HG03558 (cell line): ENCODE results near the gene BLMH.

Experiments
- ATAC-seq: cut with Tn5 transposase; IDR thresholded peaks from one replicate; pipeline ENCODE4 v1.9.1; 2021; ENCODE audit warnings: moderate number of reproducible peaks; ENCODE audit not compliant: unreplicated experiment; ENCODE audit errors: extremely low read depth

BLMH gene

DNA sequence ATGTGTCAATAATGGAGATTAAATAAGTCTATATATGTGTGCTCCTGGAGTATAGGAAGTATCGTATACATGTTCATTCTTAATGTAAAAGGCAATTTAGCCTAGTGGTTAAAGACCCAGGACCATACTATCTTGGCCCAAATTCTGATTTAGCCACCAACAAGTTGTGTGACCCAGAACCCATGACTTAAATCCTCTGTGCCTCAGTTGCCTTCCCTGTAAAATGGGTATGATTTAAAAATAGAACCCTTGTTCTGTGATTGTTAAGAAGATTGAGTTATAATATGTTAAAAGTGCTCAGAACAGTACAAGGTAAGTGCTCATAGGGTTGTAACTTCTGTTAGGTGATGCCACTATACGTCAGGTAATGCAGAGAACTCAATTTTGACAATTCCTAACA is 18.8 kb upstream of the BLMH start:
- ATAC-seq, result no peak

DNA sequence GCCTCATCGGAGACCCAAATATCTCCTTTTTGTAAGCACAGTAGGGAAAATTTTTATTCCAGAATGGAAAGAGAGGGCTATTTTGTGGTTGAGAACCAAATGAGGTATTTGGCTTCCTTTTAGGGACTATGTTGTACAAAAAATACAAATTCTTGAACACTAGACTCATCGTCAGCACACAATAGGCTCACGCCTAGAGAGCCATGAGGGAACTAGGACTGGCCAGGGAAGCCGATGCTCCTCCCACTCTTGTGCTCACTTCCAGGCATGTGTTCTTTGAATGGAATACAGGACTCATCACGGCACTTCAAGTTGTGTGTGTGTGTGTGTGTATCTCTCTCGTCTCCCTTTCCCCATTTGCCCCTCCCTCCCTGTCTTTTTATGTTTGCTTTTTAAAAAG is 17.8 kb upstream of the BLMH start:
- no peak for ATAC-seq

DNA sequence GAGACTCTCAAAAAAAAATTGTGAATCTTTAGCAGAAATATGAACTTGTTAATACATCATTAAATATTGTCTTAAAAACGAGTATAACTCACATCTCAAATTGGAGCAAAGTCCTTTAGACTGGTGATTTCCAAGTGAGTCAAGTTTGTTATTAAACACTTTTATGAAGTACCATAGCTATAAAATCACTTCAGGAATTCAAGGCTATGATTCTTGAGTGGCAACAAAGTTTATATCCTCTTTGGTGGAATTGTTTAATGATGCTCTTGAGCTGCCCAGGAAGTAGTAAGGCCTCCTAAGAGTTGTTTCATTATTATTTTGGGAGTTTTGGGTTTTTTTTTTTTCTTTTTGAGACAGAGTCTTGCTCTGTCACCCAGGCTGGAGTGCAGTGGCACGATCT is 16.7 kb upstream of the BLMH start:
- no peak for ATAC-seq

DNA sequence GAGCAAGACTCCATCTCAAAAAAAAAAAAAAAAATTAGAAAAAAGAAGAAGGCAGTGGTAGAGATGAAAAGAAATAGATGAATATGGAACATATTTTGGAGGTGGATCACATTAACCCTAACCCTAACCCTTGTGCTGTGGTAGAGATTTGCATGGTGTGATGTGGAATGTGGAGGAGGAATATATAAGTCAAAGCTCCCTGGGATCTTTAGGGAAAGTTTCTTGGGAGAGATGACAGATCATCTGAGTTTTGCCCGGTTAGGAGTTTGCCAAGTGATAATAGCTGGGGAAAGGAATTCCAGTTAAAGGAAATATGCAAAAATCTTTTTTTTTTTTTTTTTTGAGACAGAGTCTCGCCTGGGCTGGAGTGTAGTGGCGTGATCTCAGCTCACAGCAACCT is 13.0 kb upstream of the BLMH start:
- ATAC-seq, result no peak

DNA sequence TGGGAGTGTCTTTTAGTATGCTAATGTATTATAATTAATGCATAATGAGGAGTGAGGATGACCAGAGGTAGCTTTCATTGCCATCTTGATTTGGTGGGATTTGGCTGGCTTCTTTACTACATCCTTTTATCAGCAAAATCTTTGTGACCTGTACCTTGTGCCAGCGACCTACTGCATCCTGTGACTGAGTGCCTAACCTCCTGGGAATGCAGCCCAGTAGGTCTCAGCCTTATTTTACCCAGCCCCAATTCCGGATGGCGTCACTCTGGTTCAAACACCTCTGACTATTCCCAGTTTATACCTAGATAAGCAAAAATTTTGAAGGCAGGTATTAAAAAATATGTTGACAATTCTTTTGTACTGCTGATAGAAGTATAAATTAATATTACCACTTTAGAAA is 10.5 kb upstream of the BLMH start:
- no peak for ATAC-seq

DNA sequence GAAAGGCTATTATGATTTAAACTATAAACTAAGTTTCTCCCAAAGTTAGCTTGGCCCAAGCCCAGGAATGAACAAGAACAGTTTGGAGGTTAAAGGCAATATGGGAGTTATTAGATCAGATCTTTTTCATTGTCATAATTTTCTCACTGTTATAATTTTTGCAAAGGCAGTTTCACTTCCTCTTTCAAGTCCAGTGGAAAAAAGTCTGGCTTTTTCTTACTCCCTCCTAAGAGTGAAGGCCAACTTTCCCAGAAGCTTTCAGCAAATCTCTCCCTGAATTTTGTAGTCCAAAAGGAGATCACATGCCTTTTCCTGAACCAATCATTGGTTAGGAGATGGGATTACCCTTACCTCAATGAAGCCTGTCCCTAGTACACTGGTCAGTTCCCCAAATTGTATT is 9.1 kb upstream of the BLMH start:
- ATAC-seq, result no peak

DNA sequence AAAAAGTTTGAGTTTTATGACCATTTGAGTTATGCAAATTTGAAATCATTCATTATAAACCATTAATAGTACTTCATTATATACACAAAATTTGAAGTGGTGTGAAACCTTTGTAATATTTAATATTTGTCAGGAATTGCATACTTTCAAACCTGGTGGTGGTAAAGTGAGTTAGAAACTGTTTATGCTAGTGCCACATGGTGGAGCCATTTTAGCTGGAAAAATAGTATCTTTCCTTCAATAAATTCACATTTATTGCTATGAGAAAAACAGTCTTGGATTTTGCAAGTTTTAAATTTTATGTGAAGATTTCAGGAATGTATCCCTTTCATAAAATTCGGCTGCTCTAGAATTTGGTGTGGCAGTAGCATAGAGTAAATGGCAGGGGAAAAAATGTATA is 7.3 kb upstream of the BLMH start:
- ATAC-seq, result no peak

DNA sequence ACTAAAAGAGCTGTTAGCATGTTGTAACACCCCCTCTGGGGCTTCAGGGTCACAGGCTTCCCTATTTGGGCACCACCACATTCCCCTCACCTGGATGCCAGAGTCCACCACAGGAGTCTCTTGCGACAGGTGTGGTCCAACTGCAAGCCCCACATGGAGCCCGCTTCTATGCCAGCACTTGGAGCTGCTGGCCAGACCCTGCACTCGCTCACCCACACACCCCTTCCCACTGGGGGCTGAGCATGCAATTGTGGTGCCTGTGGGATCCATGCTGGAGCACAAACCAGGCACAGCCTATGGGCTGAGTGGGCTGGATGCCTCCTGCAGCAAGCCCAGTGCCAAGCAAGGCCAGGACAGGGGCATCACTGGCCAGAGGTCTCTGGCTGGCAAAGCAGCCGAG is 6.0 kb upstream of the BLMH start:
- ATAC-seq, result no peak

DNA sequence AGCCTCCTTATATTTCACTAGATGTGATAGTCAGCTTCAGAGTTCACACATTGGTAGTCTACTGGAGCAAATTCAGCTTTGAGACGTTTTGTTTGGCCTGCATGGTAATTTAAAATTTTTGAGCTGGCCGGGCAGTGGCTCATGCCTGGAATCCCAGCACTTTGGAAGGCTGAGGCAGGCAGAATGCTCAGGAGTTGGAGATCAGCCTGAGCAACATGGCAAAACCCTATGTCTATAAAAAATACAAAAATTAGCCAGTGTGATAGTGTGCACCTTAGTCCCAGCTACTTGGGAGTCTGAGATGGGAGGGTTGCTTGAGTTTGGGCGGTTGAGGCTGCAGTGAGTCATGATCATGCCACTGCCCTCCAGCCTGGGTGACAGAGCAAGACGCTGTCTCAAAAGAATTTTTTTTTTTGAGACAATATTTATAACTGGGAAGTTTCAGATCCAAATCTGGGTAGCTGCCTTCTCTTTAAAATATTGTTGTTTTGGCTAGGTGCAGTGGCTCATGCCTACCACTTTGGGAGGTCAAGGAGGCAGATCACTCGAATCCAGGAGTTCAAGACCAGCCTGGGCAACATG is 4.8 kb upstream of the BLMH start:
- no peak for ATAC-seq

DNA sequence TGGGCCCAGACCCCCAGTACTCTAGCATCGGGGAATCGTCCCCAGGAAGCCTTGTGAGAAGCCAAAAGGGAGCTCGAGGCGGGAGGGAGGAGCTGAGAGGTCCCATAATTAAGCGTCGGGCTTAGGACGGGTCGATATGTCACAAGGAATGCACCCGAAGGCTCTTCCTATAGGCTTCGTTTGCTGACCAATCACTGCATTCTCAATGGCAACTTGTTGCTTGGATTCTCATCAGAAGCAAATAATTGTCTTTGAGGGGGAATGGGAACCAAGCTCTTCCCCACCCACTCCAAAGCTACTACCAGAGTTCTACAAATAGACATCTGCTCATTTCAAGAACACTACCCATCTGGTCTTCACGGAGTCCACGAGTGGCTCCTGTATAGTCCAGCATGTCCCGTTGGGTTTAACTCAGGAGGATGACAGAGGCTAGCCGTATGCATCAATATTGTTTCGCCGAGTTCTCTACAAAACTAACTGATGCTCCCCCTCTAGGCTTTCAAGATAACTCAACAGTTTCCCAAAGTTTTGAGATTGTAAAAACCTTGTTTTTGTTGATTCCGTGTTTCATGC is 628 bp upstream of the BLMH start:
- no peak for ATAC-seq

DNA sequence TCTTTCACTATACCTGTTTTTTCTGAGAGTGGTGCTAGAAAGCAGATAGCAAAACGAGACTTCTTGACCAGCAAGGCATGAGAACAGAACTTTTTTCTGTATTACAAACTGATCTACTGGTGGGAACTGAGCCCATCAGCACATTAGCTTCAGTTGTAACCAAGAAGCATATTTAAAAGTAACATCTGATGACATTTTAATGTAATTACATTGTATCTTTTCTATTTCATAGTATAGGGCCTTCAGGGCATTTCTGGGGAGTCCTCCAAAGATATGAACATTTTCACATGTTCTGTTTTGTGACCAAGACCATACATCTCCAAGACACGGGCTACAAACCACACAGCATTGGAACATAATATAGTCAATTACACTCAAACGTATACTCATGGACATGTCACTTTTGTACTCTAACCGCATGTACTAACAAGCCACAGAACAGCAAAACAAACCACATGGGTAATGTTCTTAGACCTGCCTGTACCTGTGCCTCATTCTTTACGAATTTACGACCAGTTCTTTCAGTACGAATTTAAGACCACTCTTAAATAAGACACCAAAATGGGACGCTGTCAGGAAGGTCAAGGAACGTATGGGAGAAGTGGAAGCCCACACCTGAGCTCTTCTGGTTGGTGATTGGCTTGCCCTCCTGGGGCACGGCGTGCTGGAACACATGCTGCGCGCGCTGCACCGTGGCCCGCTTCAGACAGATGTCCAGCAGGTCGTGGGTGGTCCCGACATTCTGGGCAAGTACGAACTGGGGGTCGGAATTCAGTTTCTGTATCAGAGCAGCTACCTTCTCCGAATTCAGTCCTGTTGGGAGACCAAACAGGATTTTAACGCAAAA is 825 bp downstream of the BLMH start:
- ATAC-seq, result no peak

DNA sequence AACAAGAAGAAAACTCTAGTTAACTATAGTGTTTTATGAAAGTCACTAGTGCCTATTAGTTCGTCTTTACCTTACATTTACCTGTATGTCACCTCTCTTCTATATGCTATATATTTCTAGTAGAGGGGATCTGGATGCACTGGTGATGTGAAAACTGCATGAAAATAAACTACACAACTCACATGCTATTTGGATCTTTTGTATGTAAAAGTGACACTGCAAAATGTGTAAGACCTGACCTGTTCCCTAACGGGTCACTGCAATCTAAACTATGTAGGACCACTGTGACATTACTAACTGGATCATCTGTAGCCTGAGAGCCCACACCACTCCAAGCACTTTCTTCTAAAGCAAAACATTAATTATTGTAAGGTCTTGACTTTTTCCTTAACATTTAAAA is 1.7 kb downstream of the BLMH start:
- no peak for ATAC-seq

DNA sequence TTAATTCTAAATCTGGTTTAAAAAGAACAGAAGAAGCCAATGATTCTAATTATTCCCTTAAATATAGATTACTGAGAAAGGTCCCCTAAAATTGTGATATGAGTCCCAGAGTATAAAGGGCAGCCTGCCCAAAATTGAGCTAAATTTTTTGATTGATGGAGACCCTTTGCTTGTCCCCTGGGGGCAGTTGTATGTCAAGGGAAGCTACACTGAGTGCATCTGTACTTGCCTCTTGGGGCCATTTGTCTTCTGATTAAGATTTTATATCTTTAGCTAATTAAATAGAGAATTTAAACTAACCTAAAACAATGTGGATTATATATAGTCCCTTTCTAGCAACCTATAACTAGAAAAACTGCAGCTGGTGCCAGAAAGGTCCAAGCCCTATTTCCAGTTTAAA is 12.6 kb downstream of the BLMH start:
- ATAC-seq, result no peak

DNA sequence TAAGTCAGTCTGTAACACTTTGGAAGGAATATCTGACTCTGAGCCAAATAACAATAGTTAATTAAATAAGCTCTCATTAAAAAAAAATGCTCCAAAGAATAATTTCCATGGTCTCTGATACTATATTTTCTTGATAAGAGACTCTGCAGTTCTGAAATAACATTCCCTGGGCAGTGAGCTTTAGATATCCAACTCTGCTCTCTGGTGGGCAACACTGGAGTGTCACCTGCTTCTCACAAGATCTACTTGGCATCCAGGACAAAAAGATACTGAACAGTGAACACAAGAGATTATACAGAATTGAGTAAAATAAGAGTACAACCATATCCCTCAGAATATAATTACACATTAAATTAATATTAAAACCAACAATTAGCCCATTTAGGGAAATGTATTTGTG is 13.7 kb downstream of the BLMH start:
- no peak for ATAC-seq

DNA sequence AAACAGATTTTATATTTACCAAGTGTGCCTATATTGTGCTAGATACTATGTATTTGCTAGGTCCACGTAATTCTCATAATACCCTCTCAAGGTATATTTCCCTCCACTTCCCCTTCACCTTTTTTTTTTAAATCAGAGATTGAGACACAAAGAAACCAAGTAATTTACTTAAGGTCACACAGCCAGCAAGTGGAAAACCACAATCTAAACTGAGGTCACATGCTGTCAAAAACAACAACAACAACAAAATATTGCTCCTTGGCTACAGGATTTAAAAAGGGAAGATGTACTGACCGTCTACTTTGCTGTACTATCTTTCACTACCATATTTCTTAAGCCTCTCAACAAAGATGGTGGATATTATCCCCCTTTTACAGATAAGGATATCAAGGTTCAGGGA is 15.8 kb downstream of the BLMH start:
- ATAC-seq, result no peak

DNA sequence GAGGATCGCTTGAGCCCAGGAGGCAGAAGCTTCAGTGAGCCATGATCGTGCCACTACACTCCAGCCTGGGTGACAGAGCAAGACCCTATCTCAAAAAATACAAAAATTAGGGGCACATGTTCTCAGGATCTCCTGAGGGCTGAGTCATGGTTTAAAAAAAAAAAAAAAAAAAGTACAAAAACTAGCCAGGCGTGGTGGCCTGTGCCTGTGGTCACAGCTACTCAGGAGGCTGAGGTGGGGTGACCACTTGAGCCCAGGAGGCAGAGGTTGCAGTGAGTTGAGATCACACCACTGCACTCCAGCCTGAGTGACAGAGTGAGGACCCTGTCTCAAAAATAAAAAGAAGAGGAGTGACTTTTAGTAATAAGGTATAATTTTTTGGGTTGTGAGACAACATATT is 16.9 kb downstream of the BLMH start:
- ATAC-seq, result no peak

DNA sequence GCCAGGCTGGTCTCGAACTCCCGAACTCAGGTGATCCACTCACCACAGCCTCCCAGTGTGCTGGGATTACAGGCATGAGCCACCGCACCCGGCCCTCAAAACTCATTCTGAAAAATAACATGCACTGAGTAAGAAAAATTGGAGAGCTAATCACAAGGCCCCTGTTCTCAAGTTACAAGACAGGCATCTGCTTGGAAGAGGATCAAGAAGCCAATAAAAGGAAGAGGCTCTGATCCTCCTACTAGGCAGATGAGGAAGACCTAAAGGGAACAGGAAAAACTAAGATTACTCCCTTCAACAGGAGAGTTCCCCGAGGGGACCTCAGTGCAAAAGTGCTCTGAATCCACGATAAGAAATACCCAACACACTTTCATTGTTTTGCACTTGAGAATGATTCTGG is 18.4 kb downstream of the BLMH start:
- no peak for ATAC-seq

DNA sequence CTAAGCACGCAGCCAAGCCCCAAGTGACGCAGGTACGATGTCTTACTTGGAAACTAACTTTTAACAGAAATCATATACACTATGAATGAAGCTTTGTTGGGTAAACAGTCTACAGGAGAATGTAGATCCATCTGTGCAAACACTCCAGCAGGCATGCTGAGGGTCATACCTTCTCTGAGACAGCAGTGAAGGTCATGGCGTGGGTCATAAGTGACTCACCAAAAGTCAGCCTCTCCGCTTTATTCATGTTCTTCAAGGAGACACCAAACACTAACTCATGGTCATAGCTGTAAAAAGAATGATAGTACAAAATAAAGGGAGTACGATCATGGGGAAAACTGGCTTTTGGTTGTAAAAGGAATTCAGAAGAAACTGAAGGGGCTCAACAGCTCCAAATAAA is 20.6 kb downstream of the BLMH start:
- ATAC-seq, result no peak

DNA sequence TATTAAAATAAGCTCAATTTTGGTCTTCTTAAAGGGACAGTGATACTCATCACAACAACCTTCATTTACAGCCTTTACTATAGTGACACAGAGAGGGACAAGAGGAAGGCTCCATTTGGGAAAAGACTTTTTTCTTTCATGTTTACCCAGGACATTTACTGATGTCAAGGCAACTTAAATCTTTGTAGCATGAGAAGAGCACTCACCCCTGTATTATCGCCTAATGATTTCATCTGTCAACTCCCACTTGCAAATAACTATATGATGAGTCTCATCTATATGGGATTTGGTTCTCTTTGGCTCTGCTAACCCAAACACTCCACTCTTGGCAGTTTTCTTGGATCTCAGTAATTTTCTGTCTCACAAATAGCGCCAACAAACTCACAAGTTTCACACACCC is 24.1 kb downstream of the BLMH start:
- ATAC-seq, result no peak

DNA sequence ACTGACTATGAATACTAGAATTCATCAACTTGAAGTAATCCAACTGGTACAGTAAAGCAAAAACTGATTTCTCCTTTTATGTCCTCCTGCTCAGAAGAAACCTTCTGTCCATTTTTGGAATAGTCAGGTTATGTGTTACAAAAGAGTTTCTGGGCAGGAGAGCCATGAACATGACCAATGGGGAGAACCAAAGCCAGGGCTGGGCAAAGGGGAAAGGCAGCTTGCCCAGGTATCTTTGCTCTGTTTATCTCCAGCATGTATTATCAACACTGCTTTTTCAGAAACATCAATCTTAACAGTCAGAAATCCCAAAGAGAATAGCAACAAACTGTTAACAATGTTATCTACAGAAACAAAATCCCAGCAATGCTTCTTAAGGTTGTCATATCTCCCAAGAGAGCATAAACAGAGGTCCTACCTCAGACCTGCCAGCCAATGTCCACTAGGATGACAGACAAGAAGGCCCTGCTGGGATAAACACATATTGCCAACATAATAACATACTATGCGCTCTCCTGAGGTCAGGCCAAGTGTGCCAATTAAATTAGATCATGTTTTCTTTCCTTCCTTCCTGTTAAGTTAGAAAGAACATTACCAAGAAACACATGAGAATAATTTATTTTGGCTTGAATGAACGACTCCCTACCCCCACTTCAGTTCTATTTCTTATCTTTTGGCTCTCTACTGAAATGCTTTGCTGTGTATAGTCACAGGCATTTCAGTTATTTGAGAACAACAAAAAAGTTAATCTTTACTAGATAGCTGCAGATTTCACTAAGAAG is 28.0 kb downstream of the BLMH start:
- ATAC-seq, result no peak
